ENCODE data around the gene GLUD1. TPM values are rescaled to one million over a fixed set of nuclear protein-coding genes. Genes with fewer than 3 reads are reported as not detected.
"Not testable (repeated sequence)": the region's sequence is repeated elsewhere in the genome, so short reads cannot be mapped to it uniquely, and the experiment has no call there.

Gene GLUD1
- total RNA-seq, 1 experiment from 2014 or later = 105 TPM

- H4K20me1 ChIP-seq (ENCODE audit: insufficient read depth); H3K9me2 ChIP-seq (ENCODE audit: insufficient read depth); H3K36me3 ChIP-seq (ENCODE audit: low read depth); BruUV-seq (replicated peaks); POLR2A ChIA-PET (ENCODE audit: unreplicated experiment); H3K4me3 ChIP-seq; H3K4me1 ChIP-seq (replicated peaks; ENCODE audit: insufficient read depth); DNase-seq; H3K79me2 ChIP-seq (ENCODE audit: low read depth); intact Hi-C loops (cut with micrococcal nuclease; ENCODE audit: unreplicated experiment); H3K9me3 ChIP-seq (ENCODE audit: insufficient read depth, low read depth); H3K27ac ChIP-seq; H3F3A ChIP-seq (ENCODE audit: insufficient read depth, low read depth); H3K4me2 ChIP-seq; H3K27me3 ChIP-seq (ENCODE audit: insufficient read depth, low read depth); CTCF ChIA-PET; H2AFZ ChIP-seq: not testable (repeated sequence)
Measured at GRCh38 chr10:87132176-87132575, 37.5 kb upstream of the GLUD1 start.

- BruUV-seq (replicated peaks); H3K36me3 ChIP-seq (ENCODE audit: low read depth); H3K4me1 ChIP-seq (replicated peaks; ENCODE audit: insufficient read depth); H3F3A ChIP-seq (ENCODE audit: insufficient read depth, low read depth); H4K20me1 ChIP-seq (ENCODE audit: insufficient read depth); H3K9me3 ChIP-seq (ENCODE audit: insufficient read depth, low read depth); H3K9me2 ChIP-seq (ENCODE audit: insufficient read depth); CTCF ChIA-PET; intact Hi-C loops (cut with micrococcal nuclease; ENCODE audit: unreplicated experiment); H3K4me2 ChIP-seq; DNase-seq; H3K27ac ChIP-seq; H3K27me3 ChIP-seq (ENCODE audit: insufficient read depth, low read depth); H2AFZ ChIP-seq; H3K79me2 ChIP-seq (ENCODE audit: low read depth); H3K4me3 ChIP-seq; POLR2A ChIA-PET (ENCODE audit: unreplicated experiment): not testable (repeated sequence)
Measured at GRCh38 chr10:87127607-87128156, 33.0 kb upstream of the GLUD1 start.

- DNase-seq; CTCF ChIA-PET; H3K27me3 ChIP-seq (ENCODE audit: insufficient read depth, low read depth); H3K9me3 ChIP-seq (ENCODE audit: insufficient read depth, low read depth); POLR2A ChIA-PET (ENCODE audit: unreplicated experiment); H3K4me2 ChIP-seq; H4K20me1 ChIP-seq (ENCODE audit: insufficient read depth); H3K4me1 ChIP-seq (replicated peaks; ENCODE audit: insufficient read depth); intact Hi-C loops (cut with micrococcal nuclease; ENCODE audit: unreplicated experiment); H3K36me3 ChIP-seq (ENCODE audit: low read depth); BruUV-seq (replicated peaks); H3K4me3 ChIP-seq; H3K9me2 ChIP-seq (ENCODE audit: insufficient read depth); H3F3A ChIP-seq (ENCODE audit: insufficient read depth, low read depth); H3K27ac ChIP-seq; H3K79me2 ChIP-seq (ENCODE audit: low read depth); H2AFZ ChIP-seq: not testable (repeated sequence)
Measured at GRCh38 chr10:87127048-87127447, 32.4 kb upstream of the GLUD1 start.

- H3K4me1 ChIP-seq (replicated peaks; ENCODE audit: insufficient read depth); intact Hi-C loops (cut with micrococcal nuclease; ENCODE audit: unreplicated experiment); BruUV-seq (replicated peaks); DNase-seq; H3K27ac ChIP-seq; H4K20me1 ChIP-seq (ENCODE audit: insufficient read depth); H3K9me2 ChIP-seq (ENCODE audit: insufficient read depth); H3K36me3 ChIP-seq (ENCODE audit: low read depth); H2AFZ ChIP-seq; POLR2A ChIA-PET (ENCODE audit: unreplicated experiment); H3F3A ChIP-seq (ENCODE audit: insufficient read depth, low read depth); H3K4me2 ChIP-seq; H3K4me3 ChIP-seq; H3K27me3 ChIP-seq (ENCODE audit: insufficient read depth, low read depth); H3K79me2 ChIP-seq (ENCODE audit: low read depth); H3K9me3 ChIP-seq (ENCODE audit: insufficient read depth, low read depth); CTCF ChIA-PET: not testable (repeated sequence)
Measured at GRCh38 chr10:87123351-87123750, 28.7 kb upstream of the GLUD1 start.

- BruUV-seq (replicated peaks); H3K27me3 ChIP-seq (ENCODE audit: insufficient read depth, low read depth); DNase-seq; H4K20me1 ChIP-seq (ENCODE audit: insufficient read depth); H3K4me1 ChIP-seq (replicated peaks; ENCODE audit: insufficient read depth); intact Hi-C loops (cut with micrococcal nuclease; ENCODE audit: unreplicated experiment); CTCF ChIA-PET; H3K36me3 ChIP-seq (ENCODE audit: low read depth); H3K4me2 ChIP-seq; H2AFZ ChIP-seq; H3K4me3 ChIP-seq; POLR2A ChIA-PET (ENCODE audit: unreplicated experiment); H3F3A ChIP-seq (ENCODE audit: insufficient read depth, low read depth); H3K79me2 ChIP-seq (ENCODE audit: low read depth); H3K9me2 ChIP-seq (ENCODE audit: insufficient read depth); H3K27ac ChIP-seq; H3K9me3 ChIP-seq (ENCODE audit: insufficient read depth, low read depth): not testable (repeated sequence)
Measured at GRCh38 chr10:87119029-87119428, 24.4 kb upstream of the GLUD1 start.

- H3K4me3 ChIP-seq; H3K9me3 ChIP-seq (ENCODE audit: insufficient read depth, low read depth); H3K27me3 ChIP-seq (ENCODE audit: insufficient read depth, low read depth); H3K79me2 ChIP-seq (ENCODE audit: low read depth); H3K36me3 ChIP-seq (ENCODE audit: low read depth); H3K4me1 ChIP-seq (replicated peaks; ENCODE audit: insufficient read depth); BruUV-seq (replicated peaks); H3K27ac ChIP-seq; H4K20me1 ChIP-seq (ENCODE audit: insufficient read depth); H3K4me2 ChIP-seq; H3K9me2 ChIP-seq (ENCODE audit: insufficient read depth); CTCF ChIA-PET; H3F3A ChIP-seq (ENCODE audit: insufficient read depth, low read depth); DNase-seq; H2AFZ ChIP-seq; POLR2A ChIA-PET (ENCODE audit: unreplicated experiment); intact Hi-C loops (cut with micrococcal nuclease; ENCODE audit: unreplicated experiment): not testable (repeated sequence)
Measured at GRCh38 chr10:87118122-87118521, 23.5 kb upstream of the GLUD1 start.

Measured in PC-9 (cell line).